K562 (cell line): Measurements from ENCODE around the gene EPHX1. TPM values are rescaled to one million over a fixed set of nuclear protein-coding genes. Genes with fewer than 3 reads are reported as not detected.

ENCODE experiments used
- ATAC-seq: fragments of 200-7000 bp; cut with Tn5 transposase; 3 replicates; pipeline ENCODE4 v1.9.1; 2020; ENCODE audit warnings: moderate library complexity
- BruUV-seq: library from RNA; stranded (reverse); fragments of 400-500 nt; replicated peaks from 2 replicates; lab custom pipeline; 2021; lab: Mats Ljungman, UMichigan
- CTCF ChIA-PET: fragments of 300-600 bp; formaldehyde crosslinking; extraction: SDS; loops from one replicate; lab custom pipeline; 2021; ENCODE audit warnings: low intra/inter-chr PET ratio; lab: Yijun Ruan, JAX
- POLR2A ChIA-PET: fragments of 300-600, 350-650 bp; sonication (Branson Sonifier 250); formaldehyde crosslinking; extraction: SDS; loops from one replicate; lab custom pipeline; 2021; ENCODE audit warnings: antibody characterized with exemption, inconsistent platforms; lab: Yijun Ruan, JAX
- DNase-seq, 4 experiments: peaks; one replicate each; pipeline versions ENCODE4 v3.0.0 to v3.0.0-alpha.2; 2011 to 2018; ENCODE audit warnings: low spot score in 3 of 4, mixed read lengths in 3 of 4; ENCODE audit errors: extremely low read depth in 1 of 4
- FAIRE-seq: peaks from 2 replicates; lab custom pipeline; 2011; peaks lifted over from hg19 to GRCh38; lab: Jason Lieb, UNC
- H2AFZ ChIP-seq: 2 replicates; pipeline ENCODE4 v1.6.0; 2011; ENCODE audit warnings: low read depth, low read length, control low read depth, inconsistent platforms
- H3K27ac ChIP-seq: fragments of 200-600 bp; 3 replicates; pipeline ENCODE4 v1.8.0; 2011; ENCODE audit warnings: low read depth, mild to moderate bottlenecking, control low read depth, inconsistent platforms, low read length, moderate library complexity, mixed read lengths; ENCODE audit errors: extremely low read depth
- H3K27me3 ChIP-seq, 2 experiments: fragments of 300-600 bp in 1 of 2; 2 replicates in 1 of 2; 3 replicates in 1 of 2; pipeline versions ENCODE4 v1.6.0 to v1.8.0; 2011; ENCODE audit warnings: inconsistent platforms in 2 of 2, low read length in 2 of 2, mild to moderate bottlenecking in 1 of 2, mixed read lengths in 1 of 2, moderate library complexity in 1 of 2; ENCODE audit not compliant: control insufficient read depth in 2 of 2, insufficient read depth in 2 of 2
- H3K36me3 ChIP-seq: fragments of 300-600 bp; 3 replicates; pipeline ENCODE4 v1.8.0; 2011; ENCODE audit warnings: mild to moderate bottlenecking, low read length, inconsistent platforms; ENCODE audit not compliant: control insufficient read depth, insufficient read depth
- H3K4me1 ChIP-seq, 2 experiments: fragments of 200-600 bp in 1 of 2; replicated peaks in 1 of 2; 2 replicates in 1 of 2; 3 replicates in 1 of 2; pipeline versions ENCODE4 v1.5.1 to v1.8.0; 2011; ENCODE audit warnings: inconsistent platforms in 2 of 2, low read length in 2 of 2, mild to moderate bottlenecking in 1 of 2, mixed read lengths in 1 of 2, moderate library complexity in 1 of 2; ENCODE audit not compliant: control insufficient read depth in 2 of 2, insufficient read depth in 2 of 2
- H3K4me2 ChIP-seq: 2 replicates; pipeline ENCODE4 v1.6.1; 2011; ENCODE audit warnings: low read length, control low read depth, inconsistent platforms, mixed read lengths; ENCODE audit not compliant: insufficient read depth
- H3K4me3 ChIP-seq: fragments of 200-600 bp; sonication (generic), shearing (Covaris generic); 2 replicates; pipeline ENCODE4 v1.5.1; 2016; ENCODE audit warnings: control low read depth, inconsistent platforms
- H3K79me2 ChIP-seq: fragments of 200-600 bp; 3 replicates; pipeline ENCODE4 v1.8.0; 2011; ENCODE audit warnings: low read length, inconsistent platforms; ENCODE audit not compliant: control insufficient read depth, insufficient read depth
- H3K9ac ChIP-seq, 2 experiments: 2 replicates each; pipeline versions ENCODE4 v1.6.0 to v1.6.1; 2011; ENCODE audit warnings: low read depth in 2 of 2, low read length in 2 of 2, control low read depth in 1 of 2, inconsistent platforms in 1 of 2, mild to moderate bottlenecking in 1 of 2, mixed read lengths in 1 of 2; ENCODE audit not compliant: insufficient read depth in 1 of 2
- H3K9me1 ChIP-seq: one replicate; pipeline ENCODE4 v1.6.0; 2011; ENCODE audit warnings: inconsistent platforms, mild to moderate bottlenecking, low read length, moderate library complexity; ENCODE audit not compliant: control insufficient read depth, insufficient read depth
- H3K9me3 ChIP-seq: replicated peaks from 2 replicates; pipeline ENCODE4 v1.5.1; 2011; ENCODE audit warnings: low read depth, low read length, inconsistent platforms; ENCODE audit not compliant: control insufficient read depth, insufficient read depth
- H4K20me1 ChIP-seq: replicated peaks from 2 replicates; pipeline ENCODE4 v1.6.1; 2011; ENCODE audit warnings: low read length, inconsistent platforms, mixed read lengths; ENCODE audit not compliant: control insufficient read depth, insufficient read depth
- ARID1B ChIP-seq: fragments of 450-650 bp; IDR thresholded peaks from 2 replicates; pipeline ENCODE4 v1.6.1; 2016; ENCODE audit warnings: antibody characterized with exemption, mild to moderate bottlenecking, inconsistent platforms
- CREB3 ChIP-seq: fragments of 450-650 bp; conservative IDR thresholded peaks from 2 replicates; pipeline ENCODE4 v1.6.1; 2016; ENCODE audit warnings: missing genetic modification characterization, low read depth, mild to moderate bottlenecking, missing compliant biosample characterization, moderate library complexity
- POLR2A ChIP-seq: fragments of 450-650 bp; conservative IDR thresholded peaks from 2 replicates; pipeline ENCODE4 v1.6.1; 2016
- RNF2 ChIP-seq: sonication (generic); IDR thresholded peaks from 2 replicates; pipeline ENCODE4 v1.6.1; 2016
- TEAD4 ChIP-seq, 2 experiments: sonication (generic) in 1 of 2; formaldehyde crosslinking in 1 of 2; IDR thresholded peaks; 2 replicates each; pipeline versions ENCODE4 v1.6.1 to v1.8.0; 2012 to 2022; ENCODE audit warnings: borderline replicate concordance in 1 of 2, inconsistent platforms in 1 of 2, low read length in 1 of 2, mild to moderate bottlenecking in 1 of 2, missing genetic modification reagents in 1 of 2
- YY1 ChIP-seq, 3 experiments: IDR thresholded peaks; 2 replicates each; pipeline ENCODE4 v1.6.1; 2011; ENCODE audit warnings: low read length in 2 of 3, mild to moderate bottlenecking in 2 of 3, moderate library complexity in 2 of 3, borderline replicate concordance in 1 of 3, control low read depth in 1 of 3, low read depth in 1 of 3; ENCODE audit not compliant: insufficient read depth in 3 of 3, insufficient replicate concordance in 2 of 3, control insufficient read depth in 1 of 3, insufficient read length in 1 of 3; ENCODE audit errors: extremely low read depth in 1 of 3
- ZNF592 ChIP-seq: fragments of 450-650 bp; IDR thresholded peaks from 2 replicates; pipeline ENCODE4 v1.6.1; 2017; ENCODE audit warnings: antibody characterized with exemption, mild to moderate bottlenecking
- WGBS: fragments of 100-300 bp; shearing (Covaris generic); methylation state at CpG from one replicate; pipeline ENCODE4 v1.1.6; 2016; ENCODE audit warnings: low coverage, mixed read lengths; ENCODE audit not compliant: insufficient coverage; ENCODE audit errors: missing lambda C conversion rate; 5-methylcytosine and 5-hydroxymethylcytosine counted together
- in situ Hi-C: fragments of 300-500 bp; cut with MboI; formaldehyde crosslinking; loops from 4 replicates; pipeline ENCODE4 v1.15.0; 2018; ENCODE audit warnings: inconsistent platforms, mixed read lengths
- intact Hi-C: fragments of 100-400 bp; cut with micrococcal nuclease; formaldehyde crosslinking; loops from 2 replicates; pipeline ENCODE4 v1.14.2; 2022
- polyA plus RNA-seq, 8 experiments: library from polyadenylated mRNA; depleted of rRNA in 4 of 8; stranded (reverse) in 5 of 8; unstranded in 3 of 8; fragments of >200 nt; fragmentation: Nextera tagmentation in 2 of 8; fragmentation: Illumina TruSeq in 1 of 8; extraction: Ambion mirVana in 2 of 8; extraction: Trizol in 1 of 8; gene quantifications; 2 replicates each; pipeline versions ENCODE4 v1.2.1 to v1.2.3, GENCODE V29; 2011 to 2014; ENCODE audit warnings: inconsistent platforms in 1 of 8, missing spikeins in 1 of 8
- total RNA-seq, 7 experiments: library from RNA; depleted of rRNA in 6 of 7; stranded (reverse); fragments of >200 nt in 6 of 7; fragmentation: Illumina TruSeq in 2 of 7; extraction: Trizol in 2 of 7; gene quantifications; 2 replicates each; pipeline versions ENCODE4 v1.2.1 to v1.2.3, GENCODE V29; 2011 to 2021; ENCODE audit warnings: low replicate concordance in 1 of 7

The EPHX1 gene
- total and polyA plus RNA-seq, 9 of the 15 experiments (the other 6 are each of a cell fraction or from before 2014, with no cell fraction given), result 0.21 to 27.0 (median 6.7) TPM

- H3K9me3 ChIP-seq, result no peaks in the 10 kb centered on the region
- DNase-seq (no peak), FAIRE-seq (no peak), ATAC-seq (no peak)
- H4K20me1 ChIP-seq, result peaks cover 19% of the 10 kb centered on the region
- no peak overlapping the region for H2AFZ ChIP-seq
- H3K36me3 ChIP-seq, result peaks cover 65% of the 10 kb centered on the region
- intact Hi-C loops (no loop called here), in situ Hi-C loops (no loop called here)
- H3K27ac ChIP-seq, result no peak overlapping the region
- no peak for TF ChIP-seq TEAD4 (IDR thresholded peaks at IDR 0.05; ENCODE audit: low read length)
- no peak for TF ChIP-seq TEAD4 (CRISPR knock-in tag; IDR thresholded peaks at IDR 0.05; ENCODE audit: borderline replicate concordance)
- TF ChIP-seq CREB3 (tag), result no peak
- peak in 1 of 3 experiments; percentile 28 for TF ChIP-seq YY1 (IDR thresholded peaks at IDR 0.05; ENCODE audit: borderline replicate concordance in 1 of 3, control insufficient read depth in 1 of 3, extremely low read depth in 1 of 3, insufficient read depth in 3 of 3, insufficient read length in 1 of 3, insufficient replicate concordance in 2 of 3, low read depth in 1 of 3, low read length in 2 of 3)
- TF ChIP-seq ZNF592, result no peak
- TF ChIP-seq RNF2, result no peak
- peak; percentile 54 for TF ChIP-seq POLR2A
- no peak for TF ChIP-seq ARID1B
- ChIA-PET POLR2A (interaction anchor here (0.7 to 4.0 kb wide), 5 partner anchors 10 to 46 kb away, joined by 3 to 64 read pairs (median 4); no protein-coding TSS in a partner anchor), CTCF (no interaction called here)
- peaks cover 5% of the 10 kb centered on the region for H3K9me1 ChIP-seq
- no TSS peak for BruUV-seq
- 87% methylated on average over 5 of the region's 5 CpGs for WGBS
- H3K79me2 ChIP-seq, result peaks cover 74% of the 10 kb centered on the region
- H3K27me3 ChIP-seq, result no peaks in the 10 kb centered on the region
- H3K9ac ChIP-seq, result no peak overlapping the region; a peak in 1 of 4 replicates
- H3K4me1 ChIP-seq, result peaks cover 5 to 17% of the 10 kb centered on the region in 2 experiments; a peak in 4 of 5 replicates
- H3K4me3 ChIP-seq, result no peak overlapping the region
- H3K4me2 ChIP-seq, result no peak overlapping the region
Observed at GRCh38 chr1:225780134-225780533, 29.8 kb upstream of the EPHX1 start.
